GM18502 (cell line): ENCODE results near the gene SLC45A2.
"Not testable (repeated sequence)": the region's sequence is repeated elsewhere in the genome, so short reads cannot be mapped to it uniquely, and the experiment has no call there.

Experiments
- ATAC-seq: cut with Tn5 transposase; IDR thresholded peaks from one replicate; pipeline ENCODE4 v1.9.1; 2021; ENCODE audit warnings: mild to moderate bottlenecking; ENCODE audit not compliant: unreplicated experiment, poor library complexity

The SLC45A2 gene

DNA sequence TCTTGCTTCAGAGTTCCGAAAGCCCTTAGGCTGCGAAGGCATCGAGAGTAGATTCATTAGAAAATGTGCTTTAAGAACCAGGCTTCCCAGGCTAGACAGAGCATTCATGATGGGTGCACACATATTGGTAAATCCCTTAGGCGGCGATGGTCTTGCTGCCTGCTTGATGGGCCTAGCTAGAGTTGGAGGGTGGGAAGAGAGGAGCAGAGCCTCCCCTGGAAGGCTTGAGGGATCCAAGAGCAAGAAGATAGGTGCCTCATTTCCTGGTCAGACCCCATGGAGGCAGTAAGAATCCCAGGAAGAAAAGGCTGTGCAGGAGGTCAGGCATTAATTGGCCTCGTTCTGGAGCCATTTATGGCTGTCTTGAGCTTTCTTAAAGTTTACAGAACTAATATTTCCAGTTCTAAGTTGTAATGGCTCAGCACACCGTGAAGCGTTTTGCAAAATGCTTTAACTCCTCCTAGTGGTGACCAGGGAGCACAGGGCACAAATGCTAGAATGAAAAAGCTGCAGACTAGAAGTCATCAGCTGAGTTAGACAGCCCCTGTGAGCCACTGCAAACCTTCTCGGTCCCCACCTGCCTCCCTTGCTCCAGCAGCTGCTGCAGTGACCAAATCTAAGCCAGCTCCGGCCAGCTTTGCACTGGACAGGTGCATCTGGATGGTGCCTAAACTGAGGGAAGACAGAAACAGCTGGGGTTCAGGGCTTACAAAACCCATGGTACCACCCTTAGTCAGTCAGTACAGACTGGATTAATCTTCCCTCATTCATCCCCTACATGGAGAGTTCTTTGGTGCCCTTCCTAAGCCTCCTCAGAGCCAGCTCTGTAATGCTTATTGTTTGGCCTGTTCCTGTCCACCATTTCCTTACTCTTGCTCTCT lies 14.7 kb downstream of the SLC45A2 start:
- peak; percentile 84 for ATAC-seq

DNA sequence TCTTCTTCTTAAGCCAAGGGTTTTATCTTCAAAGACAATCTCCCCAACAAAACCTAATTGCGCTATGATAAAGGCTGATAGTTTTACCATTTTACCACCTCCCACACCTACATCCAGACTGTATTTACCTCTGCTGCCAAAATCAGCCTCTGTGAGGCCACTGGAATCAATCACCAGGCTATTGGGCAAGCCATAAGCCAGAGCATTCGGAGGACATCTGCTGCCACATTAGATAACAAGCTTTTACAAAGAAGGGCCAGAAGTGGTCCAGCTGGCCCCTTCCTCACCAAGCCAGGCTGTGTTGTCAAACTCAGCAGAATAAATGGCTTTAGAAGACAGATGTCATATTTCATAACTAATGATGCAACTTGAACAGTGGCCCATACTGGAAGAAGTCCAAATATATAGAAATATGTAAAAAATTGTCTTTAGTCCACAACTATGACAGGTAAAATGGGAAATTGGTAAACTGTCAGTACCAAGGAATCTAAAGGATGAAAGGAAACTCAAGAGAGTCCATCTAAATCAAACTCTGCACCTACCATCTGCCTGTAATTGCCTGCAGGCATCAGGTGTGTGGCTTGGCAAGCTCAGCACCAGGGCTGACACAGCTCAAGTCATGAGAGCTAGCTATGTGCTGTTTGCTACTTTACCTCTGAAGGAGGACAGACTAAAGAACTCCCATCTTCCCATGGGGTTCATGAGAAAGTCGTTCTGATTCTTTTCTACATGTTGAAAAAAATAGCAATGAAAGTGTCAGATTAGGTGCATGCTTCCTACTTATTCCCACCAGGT lies 16.1 kb downstream of the SLC45A2 start:
- no peak for ATAC-seq

DNA sequence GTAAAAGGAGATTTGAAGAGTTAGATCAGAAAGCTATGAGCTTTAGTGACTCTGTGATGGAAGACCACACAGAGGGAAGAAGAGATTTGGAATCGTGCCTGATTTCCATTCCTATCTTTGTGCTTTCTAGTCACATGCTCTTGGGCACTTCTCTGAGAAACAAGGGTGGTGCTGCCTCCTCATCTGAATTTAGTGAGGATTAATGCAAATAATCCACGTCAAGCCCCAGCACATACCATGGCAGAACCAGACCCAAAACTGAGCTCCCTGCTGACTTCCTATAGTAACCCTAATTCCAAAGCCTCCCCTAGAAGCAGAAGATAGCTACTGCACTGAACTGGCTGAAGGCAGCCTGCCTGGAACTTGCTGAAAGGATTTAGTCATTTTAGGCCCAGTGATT lies 17.7 kb downstream of the SLC45A2 start:
- ATAC-seq: no peak

DNA sequence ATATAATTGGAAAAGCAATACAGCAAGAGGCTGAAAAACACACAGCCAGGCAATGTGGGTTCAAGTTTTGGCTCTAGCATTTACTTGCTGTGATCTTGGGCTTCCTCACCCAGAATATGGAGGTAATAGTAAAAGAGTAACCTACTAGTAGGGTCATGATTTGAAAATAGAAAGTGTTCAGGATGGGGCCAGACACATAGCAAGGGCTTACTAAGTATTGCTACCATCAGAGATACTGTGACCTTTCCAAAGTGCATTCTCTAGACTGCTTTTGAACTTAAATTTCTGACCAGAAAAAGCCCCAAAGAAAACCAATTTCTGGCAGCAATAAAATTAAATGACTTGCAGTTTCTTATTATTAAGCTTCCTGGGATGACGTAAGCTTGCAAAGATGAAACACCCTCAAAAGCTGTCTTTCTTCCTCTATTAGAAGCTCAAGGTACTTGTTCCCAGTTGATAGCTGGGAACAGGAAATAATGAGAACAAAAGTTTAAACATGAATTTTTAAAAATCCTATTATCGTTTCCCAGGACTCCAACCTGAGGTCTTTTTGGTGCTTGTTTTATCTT lies 20.3 kb downstream of the SLC45A2 start:
- ATAC-seq: peak; percentile 49

DNA sequence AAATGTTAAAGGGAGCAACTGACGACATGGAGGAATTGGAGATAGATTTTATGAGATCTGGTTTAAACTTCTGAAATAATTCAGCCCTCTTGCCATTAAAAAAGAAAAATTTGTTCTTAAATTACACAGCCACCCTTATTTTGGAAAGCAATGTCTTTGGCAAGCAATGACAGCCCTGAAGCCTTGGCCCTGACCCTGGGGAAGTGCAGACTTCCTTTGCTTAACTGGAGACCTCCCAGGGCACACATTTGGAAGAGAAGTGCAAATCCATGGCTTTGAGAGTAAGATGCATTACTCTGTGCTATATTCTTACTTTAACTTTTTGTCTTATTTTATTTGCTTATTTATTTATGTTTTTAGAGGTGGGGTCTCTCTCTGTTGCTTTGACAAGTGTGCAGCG lies 26.3 kb downstream of the SLC45A2 start:
- no peak for ATAC-seq

DNA sequence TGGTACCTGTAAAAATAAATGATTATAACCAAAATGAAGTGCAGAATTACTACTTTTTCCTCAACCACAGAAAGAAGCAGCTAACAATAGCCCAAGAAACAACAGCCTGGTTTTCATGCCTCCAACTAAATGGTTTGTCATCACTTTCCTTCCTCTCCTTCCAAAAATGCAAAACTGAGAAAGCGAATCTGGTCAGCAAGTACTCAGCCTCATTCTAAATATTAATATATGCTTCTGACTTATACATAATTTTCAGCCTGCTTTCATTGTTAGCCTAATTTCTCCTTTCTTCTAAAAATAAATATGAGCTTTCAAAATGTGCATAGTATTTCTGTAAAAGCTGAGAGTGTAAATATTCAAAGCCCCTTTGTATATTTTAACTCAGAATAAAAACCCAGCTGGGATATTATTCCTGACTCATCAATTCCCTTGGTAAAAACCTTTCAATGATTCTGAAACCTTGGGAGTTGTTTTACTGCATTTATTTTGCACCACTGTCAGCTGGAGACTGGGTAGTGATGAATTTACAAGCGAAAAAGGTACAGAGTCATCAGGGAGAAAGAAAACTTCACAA lies 26.8 kb downstream of the SLC45A2 start:
- ATAC-seq: no peak

DNA sequence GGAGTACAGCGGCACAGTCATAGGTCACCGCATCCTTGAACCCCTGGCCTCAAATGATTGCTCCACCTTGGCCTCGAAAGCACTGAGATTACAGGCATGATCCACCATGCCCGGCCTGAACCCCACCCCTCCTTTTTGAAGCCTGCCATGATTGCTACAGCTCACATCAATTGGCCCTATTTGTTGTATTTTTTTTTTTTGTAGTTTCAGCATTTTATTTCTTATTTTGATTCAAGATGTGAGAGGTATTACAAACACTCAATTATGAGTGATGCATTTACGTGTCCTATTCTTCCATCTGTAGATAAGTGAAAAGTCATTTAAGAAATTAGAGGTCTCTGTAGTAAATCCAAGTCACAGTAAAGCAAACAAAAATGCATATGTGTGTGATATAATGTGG lies 32.3 kb downstream of the SLC45A2 start:
- not testable (repeated sequence) for ATAC-seq

DNA sequence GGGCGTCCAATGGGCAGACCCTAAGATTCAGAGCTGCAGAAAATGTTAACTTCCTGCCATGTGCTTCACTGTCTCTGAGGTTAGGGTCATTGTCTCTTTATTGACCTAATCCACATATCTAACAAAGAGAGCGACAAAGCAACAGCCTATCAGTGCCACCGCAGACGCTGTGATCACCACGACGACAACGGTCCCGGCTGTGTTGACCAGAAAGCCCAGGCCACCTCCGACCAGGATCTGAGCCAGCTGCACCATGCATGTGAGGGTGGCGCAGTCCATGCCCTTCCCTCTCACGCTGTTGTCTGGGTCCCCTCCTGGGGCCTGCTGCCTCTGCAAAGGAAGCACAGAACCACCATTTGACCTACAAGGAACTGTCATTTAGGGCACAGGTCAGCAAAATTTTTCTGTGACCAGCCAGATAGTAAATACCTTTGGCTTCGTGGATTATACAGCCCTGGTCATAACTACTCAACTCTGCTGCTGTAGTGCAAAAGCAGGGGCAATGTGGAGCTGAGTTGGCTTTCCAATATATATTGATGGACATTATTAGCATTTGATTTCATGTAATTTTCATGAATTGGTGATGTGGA lies 39.9 kb downstream of the SLC45A2 start:
- ATAC-seq: no peak

DNA sequence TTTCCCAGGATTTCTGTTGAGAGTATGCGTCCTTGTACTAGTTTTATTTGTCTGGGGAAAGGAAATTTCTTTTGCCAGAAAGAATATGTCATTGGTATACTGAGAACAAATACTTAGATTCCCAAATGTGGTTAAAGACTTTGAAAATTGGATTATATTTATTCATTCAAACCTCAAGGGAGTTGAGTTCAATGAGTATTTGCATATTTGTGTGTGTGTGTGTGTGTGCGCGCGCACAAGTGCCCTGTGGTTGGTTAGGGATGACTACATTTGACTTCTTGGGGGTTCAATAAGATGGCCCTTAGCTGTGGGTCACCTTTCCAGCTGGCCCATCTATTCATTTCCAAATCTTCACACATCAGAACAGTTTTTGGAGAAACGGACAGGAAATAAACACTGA lies 43.4 kb downstream of the SLC45A2 start:
- ATAC-seq: no peak

DNA sequence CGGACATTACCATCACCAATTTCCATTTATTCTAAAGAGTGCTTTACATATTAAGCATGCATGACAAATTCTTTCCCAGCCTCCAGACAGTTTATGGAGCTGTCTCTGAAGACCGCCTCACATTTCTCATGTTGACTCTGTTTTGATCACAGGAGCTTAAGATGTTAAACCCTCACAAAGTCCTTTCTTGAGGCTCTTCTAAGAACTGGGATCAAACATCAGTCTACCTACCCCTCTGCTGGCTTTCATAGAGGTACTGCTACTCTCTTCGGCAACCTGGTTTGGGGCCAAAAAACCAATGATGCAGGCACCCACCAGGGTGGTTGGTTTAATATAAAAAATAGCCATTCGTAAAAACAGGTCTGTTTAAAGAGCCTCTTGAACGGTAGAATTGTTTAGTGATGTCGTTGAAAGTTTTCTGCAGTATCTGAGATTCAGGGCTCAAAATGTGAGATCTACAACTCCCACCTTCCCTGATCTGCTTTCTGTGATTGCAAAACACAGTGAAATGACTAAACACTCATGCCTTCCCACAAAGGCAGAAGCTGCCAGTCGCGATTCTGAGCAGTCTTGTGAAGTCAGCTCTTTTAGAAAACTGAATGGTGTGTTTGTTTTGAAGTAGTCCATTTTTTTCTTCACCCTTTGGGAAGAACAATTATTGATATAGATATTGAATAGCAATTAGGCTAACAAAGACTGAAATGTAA lies 44.8 kb downstream of the SLC45A2 start:
- ATAC-seq: no peak

DNA sequence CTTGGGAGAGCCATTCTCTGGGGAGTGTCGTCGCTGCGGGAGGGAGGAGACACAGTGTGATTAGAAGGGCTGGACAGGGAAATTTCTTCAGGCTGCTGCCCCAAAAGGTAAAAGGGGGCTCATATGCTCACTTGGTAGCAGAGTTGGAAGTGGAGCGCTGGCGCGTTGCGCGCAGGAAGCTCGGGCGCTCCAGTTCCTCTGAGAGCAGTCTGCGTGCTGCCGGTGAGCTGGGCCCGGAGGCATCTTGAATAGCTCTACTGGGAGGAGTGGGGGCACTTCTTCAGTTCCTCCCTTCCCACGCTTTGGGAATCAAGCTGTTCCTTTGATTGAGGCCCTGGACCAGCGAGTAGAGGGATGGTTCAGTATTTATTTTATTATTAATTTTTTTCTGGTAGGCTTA lies 45.6 kb downstream of the SLC45A2 start:
- ATAC-seq: no peak

DNA sequence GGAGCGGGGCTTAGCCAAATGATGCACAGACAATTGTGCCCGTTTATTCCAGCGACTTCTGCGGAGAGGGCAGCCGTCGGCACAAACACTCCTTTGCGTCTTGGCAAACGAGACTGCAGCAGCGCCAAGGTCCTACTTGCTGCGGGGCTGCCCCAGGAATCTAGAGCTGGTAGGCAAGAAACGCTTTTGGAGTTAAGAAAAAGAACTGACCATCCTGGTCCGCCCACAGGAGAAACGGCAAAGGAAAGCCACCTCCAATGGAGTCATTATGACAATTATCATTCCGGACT lies 46.0 kb downstream of the SLC45A2 start:
- no peak for ATAC-seq

DNA sequence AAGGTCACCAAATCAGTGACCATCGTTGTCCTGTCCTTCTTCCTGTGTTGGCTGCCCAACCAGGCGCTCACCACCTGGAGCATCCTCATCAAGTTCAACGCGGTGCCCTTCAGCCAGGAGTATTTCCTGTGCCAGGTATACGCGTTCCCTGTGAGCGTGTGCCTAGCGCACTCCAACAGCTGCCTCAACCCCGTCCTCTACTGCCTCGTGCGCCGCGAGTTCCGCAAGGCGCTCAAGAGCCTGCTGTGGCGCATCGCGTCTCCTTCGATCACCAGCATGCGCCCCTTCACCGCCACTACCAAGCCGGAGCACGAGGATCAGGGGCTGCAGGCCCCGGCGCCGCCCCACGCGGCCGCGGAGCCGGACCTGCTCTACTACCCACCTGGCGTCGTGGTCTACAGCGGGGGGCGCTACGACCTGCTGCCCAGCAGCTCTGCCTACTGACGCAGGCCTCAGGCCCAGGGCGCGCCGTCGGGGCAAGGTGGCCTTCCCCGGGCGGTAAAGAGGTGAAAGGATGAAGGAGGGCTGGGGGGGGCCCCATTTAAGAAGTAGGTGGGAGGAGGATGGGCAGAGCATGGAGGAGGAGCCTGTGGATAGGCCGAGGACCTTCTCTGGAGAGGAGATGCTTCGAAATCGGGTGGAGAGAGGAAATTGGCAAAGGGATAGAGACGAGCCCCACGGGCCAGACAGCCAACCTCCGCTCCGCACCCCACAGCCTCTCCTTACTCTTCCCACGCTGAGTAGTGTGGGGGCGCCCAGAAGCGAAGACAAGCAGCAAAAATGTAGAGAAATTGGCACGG lies 46.6 kb downstream of the SLC45A2 start:
- no peak for ATAC-seq

DNA sequence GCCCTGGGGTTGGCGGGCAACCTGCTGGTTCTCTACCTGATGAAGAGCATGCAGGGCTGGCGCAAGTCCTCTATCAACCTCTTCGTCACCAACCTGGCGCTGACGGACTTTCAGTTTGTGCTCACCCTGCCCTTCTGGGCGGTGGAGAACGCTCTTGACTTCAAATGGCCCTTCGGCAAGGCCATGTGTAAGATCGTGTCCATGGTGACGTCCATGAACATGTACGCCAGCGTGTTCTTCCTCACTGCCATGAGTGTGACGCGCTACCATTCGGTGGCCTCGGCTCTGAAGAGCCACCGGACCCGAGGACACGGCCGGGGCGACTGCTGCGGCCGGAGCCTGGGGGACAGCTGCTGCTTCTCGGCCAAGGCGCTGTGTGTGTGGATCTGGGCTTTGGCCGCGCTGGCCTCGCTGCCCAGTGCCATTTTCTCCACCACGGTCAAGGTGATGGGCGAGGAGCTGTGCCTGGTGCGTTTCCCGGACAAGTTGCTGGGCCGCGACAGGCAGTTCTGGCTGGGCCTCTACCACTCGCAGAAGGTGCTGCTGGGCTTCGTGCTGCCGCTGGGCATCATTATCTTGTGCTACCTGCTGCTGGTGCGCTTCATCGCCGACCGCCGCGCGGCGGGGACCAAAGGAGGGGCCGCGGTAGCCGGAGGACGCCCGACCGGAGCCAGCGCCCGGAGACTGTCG lies 47.3 kb downstream of the SLC45A2 start:
- no peak for ATAC-seq

DNA sequence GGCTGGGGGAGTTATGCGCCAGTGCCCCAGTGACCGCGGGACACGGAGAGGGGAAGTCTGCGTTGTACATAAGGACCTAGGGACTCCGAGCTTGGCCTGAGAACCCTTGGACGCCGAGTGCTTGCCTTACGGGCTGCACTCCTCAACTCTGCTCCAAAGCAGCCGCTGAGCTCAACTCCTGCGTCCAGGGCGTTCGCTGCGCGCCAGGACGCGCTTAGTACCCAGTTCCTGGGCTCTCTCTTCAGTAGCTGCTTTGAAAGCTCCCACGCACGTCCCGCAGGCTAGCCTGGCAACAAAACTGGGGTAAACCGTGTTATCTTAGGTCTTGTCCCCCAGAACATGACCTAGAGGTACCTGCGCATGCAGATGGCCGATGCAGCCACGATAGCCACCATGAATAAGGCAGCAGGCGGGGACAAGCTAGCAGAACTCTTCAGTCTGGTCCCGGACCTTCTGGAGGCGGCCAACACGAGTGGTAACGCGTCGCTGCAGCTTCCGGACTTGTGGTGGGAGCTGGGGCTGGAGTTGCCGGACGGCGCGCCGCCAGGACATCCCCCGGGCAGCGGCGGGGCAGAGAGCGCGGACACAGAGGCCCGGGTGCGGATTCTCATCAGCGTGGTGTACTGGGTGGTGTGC lies 48.0 kb downstream of the SLC45A2 start, which contains the start of gene RXFP3:
Gene RXFP3 (plus strand): TSS at position 6 of the 636 bp plus-strand sequence. CDS start 355 bp downstream, at position 361.
- no peak for ATAC-seq

DNA sequence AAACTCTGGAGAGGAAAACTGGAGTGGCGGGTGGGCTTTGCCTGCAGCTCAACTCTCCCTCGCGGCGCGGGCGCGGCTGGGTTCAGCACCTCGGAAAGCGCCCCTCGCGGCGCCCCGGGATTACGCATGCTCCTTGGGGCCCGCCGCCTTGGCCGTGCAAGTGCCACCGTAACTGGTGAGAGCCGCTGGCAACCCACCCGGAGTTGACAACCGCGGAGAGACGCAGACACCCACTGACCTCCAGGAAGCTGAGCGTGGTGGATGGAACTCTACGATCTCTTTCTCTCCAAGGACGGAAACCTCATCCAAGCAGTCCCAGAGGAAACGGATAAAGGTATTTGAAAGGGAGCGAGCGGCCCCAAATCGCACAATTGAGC lies 48.5 kb downstream of the SLC45A2 start:
- peak; percentile 48 for ATAC-seq

DNA sequence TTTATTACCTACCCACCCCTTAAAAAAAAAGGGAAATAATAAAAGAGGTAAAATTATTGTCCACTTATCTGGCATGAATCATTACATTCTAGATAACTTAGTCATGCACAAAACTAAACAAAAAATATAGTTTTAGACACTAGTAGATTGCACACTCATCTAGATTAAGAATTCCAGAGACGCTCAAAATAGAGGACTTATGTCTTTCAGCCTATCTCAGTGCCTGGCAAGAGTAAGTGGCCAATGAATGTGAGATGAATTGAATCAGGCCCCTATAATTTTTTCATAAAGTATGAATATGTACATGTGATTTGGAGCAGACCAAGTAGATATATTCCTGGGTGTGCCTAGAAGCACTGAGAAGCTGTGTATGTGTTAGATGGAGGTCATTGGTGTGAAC lies 50.3 kb downstream of the SLC45A2 start:
- ATAC-seq: peak; percentile 34

DNA sequence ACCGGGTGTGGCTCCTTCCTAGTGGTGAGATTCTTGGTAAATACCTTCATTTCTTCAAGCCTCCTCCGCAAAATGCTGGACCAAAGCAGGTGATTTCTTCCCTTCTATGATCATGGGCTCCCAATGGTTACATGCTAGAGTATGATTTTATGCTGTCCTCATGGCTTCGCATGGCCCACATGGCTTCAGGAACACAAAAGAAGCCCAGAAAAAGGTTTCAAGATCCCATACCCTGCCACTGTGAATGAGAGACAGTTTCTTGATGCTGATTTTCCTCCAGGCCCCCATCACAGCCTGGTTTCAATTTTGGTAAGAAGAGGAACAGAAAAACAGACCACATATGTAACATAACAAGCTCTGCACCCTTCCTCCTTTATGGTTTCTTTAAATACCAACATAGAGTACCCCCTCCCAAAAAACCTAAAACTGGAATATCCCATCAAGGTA lies 50.7 kb downstream of the SLC45A2 start:
- peak; percentile 88 for ATAC-seq
